GM23338 (cell line): Measurements from ENCODE around the gene ABHD3. TPM values are rescaled to one million over a fixed set of nuclear protein-coding genes. Genes with fewer than 3 reads are reported as not detected.

Experiments used
- ATAC-seq: fragments of 200-7000 bp; cut with Tn5 transposase; 3 replicates; pipeline ENCODE4 v1.9.1; 2020
- DNase-seq: peaks from one replicate; pipeline ENCODE4 v3.0.0-alpha.2; 2015; ENCODE audit warnings: low spot score
- H2AFZ ChIP-seq: fragments of 200-600 bp; sonication (generic); 2 replicates; pipeline ENCODE4 v1.8.0; 2016; ENCODE audit warnings: antibody characterized with exemption, mild to moderate bottlenecking, moderate library complexity
- H3F3A ChIP-seq: fragments of 200-600 bp; sonication (generic); replicated peaks from 2 replicates; pipeline ENCODE4 v1.8.0; 2017; ENCODE audit warnings: antibody characterized with exemption, mixed run types, low read depth
- H3K27ac ChIP-seq: fragments of 200-600 bp; sonication (generic); 2 replicates; pipeline ENCODE4 v1.6.1; 2016; ENCODE audit warnings: low read depth
- H3K27me3 ChIP-seq: fragments of 200-600 bp; sonication (generic); 2 replicates; pipeline ENCODE4 v1.8.0; 2016; ENCODE audit warnings: mild to moderate bottlenecking, mixed run types, moderate library complexity; ENCODE audit not compliant: insufficient read depth
- H3K36me3 ChIP-seq: fragments of 200-600 bp; sonication (generic); 2 replicates; pipeline ENCODE4 v1.8.0; 2016; ENCODE audit warnings: mild to moderate bottlenecking; ENCODE audit not compliant: insufficient read depth
- H3K4me1 ChIP-seq: fragments of 200-600 bp; sonication (generic); 2 replicates; pipeline ENCODE4 v1.8.0; 2016; ENCODE audit warnings: mild to moderate bottlenecking, moderate library complexity; ENCODE audit not compliant: insufficient read depth
- H3K4me2 ChIP-seq: fragments of 200-600 bp; sonication (generic); 2 replicates; pipeline ENCODE4 v1.7.1; 2017; ENCODE audit warnings: mixed run types
- H3K4me3 ChIP-seq: fragments of 200-600 bp; sonication (generic); 2 replicates; pipeline ENCODE4 v1.6.1; 2016; ENCODE audit warnings: mixed run types
- H3K79me2 ChIP-seq: fragments of 200-600 bp; sonication (generic); replicated peaks from 2 replicates; pipeline ENCODE4 v1.8.0; 2017; ENCODE audit warnings: mild to moderate bottlenecking; ENCODE audit not compliant: insufficient read depth
- H3K9me2 ChIP-seq: fragments of 200-600 bp; sonication (generic); 2 replicates; pipeline ENCODE4 v1.8.0; 2017; ENCODE audit not compliant: insufficient read depth
- H4K20me1 ChIP-seq: fragments of 200-600 bp; sonication (generic); replicated peaks from 2 replicates; pipeline ENCODE4 v1.8.0; 2017; ENCODE audit warnings: mild to moderate bottlenecking; ENCODE audit not compliant: insufficient read depth
- H3K27ac Mint-ChIP-seq: 2 replicates; pipeline ENCODE4 v1.8.0; 2020; ENCODE audit warnings: inconsistent platforms, mild to moderate bottlenecking, moderate library complexity, mixed read lengths
- H3K27me3 Mint-ChIP-seq: 3 replicates; pipeline ENCODE4 v1.8.0; 2022; ENCODE audit warnings: low read depth, mild to moderate bottlenecking, moderate library complexity, mixed read lengths, inconsistent platforms; ENCODE audit not compliant: insufficient read depth, poor library complexity
- H3K36me3 Mint-ChIP-seq: 3 replicates; pipeline ENCODE4 v1.8.0; 2021; ENCODE audit warnings: low read depth, mild to moderate bottlenecking, inconsistent platforms, moderate library complexity, mixed read lengths
- H3K4me1 Mint-ChIP-seq: 3 replicates; pipeline ENCODE4 v1.8.0; 2020; ENCODE audit warnings: mild to moderate bottlenecking, inconsistent platforms, mixed read lengths
- H3K4me3 Mint-ChIP-seq: 3 replicates; pipeline ENCODE4 v1.8.0; 2021; ENCODE audit warnings: moderate library complexity, mild to moderate bottlenecking, inconsistent platforms, mixed read lengths
- H3K9me3 Mint-ChIP-seq: 3 replicates; pipeline ENCODE4 v1.8.0; 2020; ENCODE audit warnings: moderate library complexity, mild to moderate bottlenecking, inconsistent platforms, mixed read lengths
- CREB1 ChIP-seq: fragments of 250-450 bp; sonication (Bioruptor Pico); IDR thresholded peaks from 2 replicates; pipeline ENCODE4 v1.5.0; 2020; ENCODE audit warnings: low read depth, mild to moderate bottlenecking, moderate library complexity
- JUNB ChIP-seq: IDR thresholded peaks from one replicate; pipeline ENCODE4 v1.6.1; 2016; ENCODE audit warnings: antibody characterized with exemption; ENCODE audit not compliant: unreplicated experiment
- POLR2AphosphoS5 ChIP-seq: IDR thresholded peaks from 2 replicates; pipeline ENCODE4 v1.6.1; 2016; ENCODE audit warnings: antibody characterized with exemption, low read depth
- STAT1 ChIP-seq: IDR thresholded peaks from one replicate; pipeline ENCODE4 v1.6.1; 2016; ENCODE audit warnings: antibody characterized with exemption; ENCODE audit not compliant: unreplicated experiment
- ZNF331 ChIP-seq: fragments of 250-450 bp; sonication (Bioruptor Pico); IDR thresholded peaks from 2 replicates; pipeline ENCODE4 v1.5.0; 2020; ENCODE audit warnings: low read depth, mild to moderate bottlenecking, moderate library complexity
- long read RNA-seq: library from polyadenylated mRNA; unstranded; transcript quantifications from one replicate; pipeline ENCODE4 v2.0.0, GENCODE V29; 2020; ENCODE audit not compliant: unreplicated experiment
- polyA plus RNA-seq: library from polyadenylated mRNA; unstranded; fragments of >200 nt; fragmentation: Nextera tagmentation; extraction: Ambion mirVana; gene quantifications from 2 replicates; pipeline ENCODE4 v1.2.1, GENCODE V29; 2016
- total RNA-seq: library from RNA; depleted of rRNA; stranded (reverse); fragments of >200 nt; shearing (Covaris generic); gene quantifications from 2 replicates; pipeline ENCODE4 v1.2.3, GENCODE V29; 2014; rRNA removed
- TF ChIP-seq, protein P1 (sequence below): IDR thresholded peaks from 2 replicates; pipeline ENCODE4 v1.6.1; 2016; ENCODE audit warnings: antibody characterized with exemption
- TF ChIP-seq, protein P2 (sequence below), 2 experiments: fragments of 200-600 bp in 1 of 2; sonication (generic) in 1 of 2; conservative IDR thresholded peaks; 2 replicates each; pipeline versions ENCODE4 v1.5.1 to v1.6.1; 2016 to 2017; ENCODE audit warnings: antibody characterized with exemption in 2 of 2, low read depth in 2 of 2, mild to moderate bottlenecking in 2 of 2, moderate library complexity in 1 of 2

Gene ABHD3, protein sequence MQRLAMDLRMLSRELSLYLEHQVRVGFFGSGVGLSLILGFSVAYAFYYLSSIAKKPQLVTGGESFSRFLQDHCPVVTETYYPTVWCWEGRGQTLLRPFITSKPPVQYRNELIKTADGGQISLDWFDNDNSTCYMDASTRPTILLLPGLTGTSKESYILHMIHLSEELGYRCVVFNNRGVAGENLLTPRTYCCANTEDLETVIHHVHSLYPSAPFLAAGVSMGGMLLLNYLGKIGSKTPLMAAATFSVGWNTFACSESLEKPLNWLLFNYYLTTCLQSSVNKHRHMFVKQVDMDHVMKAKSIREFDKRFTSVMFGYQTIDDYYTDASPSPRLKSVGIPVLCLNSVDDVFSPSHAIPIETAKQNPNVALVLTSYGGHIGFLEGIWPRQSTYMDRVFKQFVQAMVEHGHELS
- total RNA-seq (12.7 and 16.2 TPM in 2 replicates), polyA plus RNA-seq (18.7 and 19.9 TPM in 2 replicates)
- long read RNA-seq, transcript ABHD3-201 (9 exons, 2,064 nt): major isoform, 6 of 15 reads
- long read RNA-seq, partial matches to known transcripts: 2 of 15 reads
- long read RNA-seq, other reads (novel, unspliced or antisense): 3 of 15 reads

- TF ChIP-seq POLR2AphosphoS5: peak; percentile 83
- no peak for TF ChIP-seq STAT1
- Mint-ChIP-seq H3K27ac (peak within 1 kb of the TSS; percentile 77; the same call in 1 of the 2 replicates), H3K9me3 (peaks cover 23% of the 10 kb centered on the region), H3K4me1 (peaks cover 16% of the 10 kb centered on the region), H3K4me3 (peak within 1 kb of the TSS; percentile 88), H3K27me3 (peaks cover 17% of the 10 kb centered on the region), H3K36me3 (peaks cover 32% of the 10 kb centered on the region)
- Histone ChIP-seq H3F3A (peaks cover 6% of the 10 kb centered on the region; the same call in 1 of the 2 replicates), H4K20me1 (no peaks in the 10 kb centered on the region), H3K27ac (peak within 1 kb of the TSS; percentile 86), H3K4me3 (peak within 1 kb of the TSS; percentile 78), H3K27me3 (peaks cover 19% of the 10 kb centered on the region; the same call in 1 of the 2 replicates), H3K4me1 (peaks cover 10% of the 10 kb centered on the region), H3K4me2 (peak within 1 kb of the TSS; percentile 97), H3K36me3 (peaks cover 3% of the 10 kb centered on the region; the same call in 1 of the 2 replicates), H3K79me2 (no peaks in the 10 kb centered on the region; the same call in 1 of the 2 replicates), H3K9me2 (0 out of 2 replicates have a peak, but pooled peaks cover 4% of the 10 kb centered on the region), H2AFZ (peak within 1 kb of the TSS; percentile 98)
- DNase-seq (peak; percentile 98), ATAC-seq (peak; percentile 95)
Measured at GRCh38 chr18:21704603-21705364, at the start of gene ABHD3. TSS of gene ABHD3 (minus strand) at chr18:21704774. CDS start at chr18:21704665, 109 bp downstream.

DNA sequence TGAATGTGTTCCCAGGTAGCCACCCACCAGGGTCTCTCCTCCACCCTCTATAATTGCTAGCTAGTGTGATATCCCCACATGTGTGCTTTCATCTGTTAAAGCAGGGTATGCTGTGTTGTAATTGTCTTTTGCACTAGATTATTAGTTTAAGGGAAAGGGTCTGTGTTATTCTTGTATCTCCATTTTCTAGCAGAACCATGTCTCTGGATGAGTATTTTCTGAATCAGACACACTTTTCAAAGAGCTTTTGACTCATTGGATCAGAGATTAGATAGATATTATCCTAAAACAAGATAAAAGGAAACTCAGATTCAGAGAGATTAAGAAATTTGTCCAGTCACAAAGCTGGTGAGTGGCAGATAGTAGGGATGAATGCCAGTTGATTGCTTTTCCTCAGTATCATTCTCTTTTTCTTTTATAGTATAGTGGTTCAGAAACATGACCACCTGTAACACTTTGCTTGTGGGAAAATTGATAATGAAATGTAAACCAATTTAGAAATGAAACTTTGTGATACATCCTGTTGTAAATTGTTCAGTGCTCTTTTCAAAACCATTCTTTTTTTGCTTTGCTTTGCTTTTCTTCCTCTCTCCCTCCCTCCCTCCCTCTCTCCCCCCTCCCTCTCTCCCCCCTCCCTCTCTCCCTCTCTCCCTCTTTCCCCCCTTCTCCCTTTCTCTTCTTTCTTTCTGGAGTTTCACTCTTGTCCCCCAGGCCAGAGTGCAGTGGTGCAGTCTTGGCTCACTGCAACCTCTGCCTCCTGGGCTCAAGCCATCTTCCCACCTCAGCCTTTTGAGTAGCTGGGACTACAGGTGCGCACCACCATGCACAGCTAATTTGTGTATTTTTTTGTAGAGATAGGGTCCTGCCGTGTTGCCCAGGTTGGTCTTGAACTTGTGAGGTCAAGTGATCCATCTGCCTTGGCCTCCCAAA is 43.5 kb upstream of the ABHD3 start:
- Histone ChIP-seq H3K4me3 (no peak overlapping the region), H3K79me2 (peaks cover 98% of the 10 kb centered on the region), H3K4me1 (peaks cover 28% of the 10 kb centered on the region), H3K27ac (peak overlapping the region; percentile 12; the same call in 1 of the 2 replicates), H3K27me3 (no peaks in the 10 kb centered on the region), H3F3A (no peaks in the 10 kb centered on the region), H4K20me1 (peaks cover 54% of the 10 kb centered on the region; the same call in 1 of the 2 replicates), H2AFZ (no peak overlapping the region), H3K36me3 (no peaks in the 10 kb centered on the region), H3K9me2 (no peaks in the 10 kb centered on the region), H3K4me2 (0 out of 2 replicates have a peak overlapping the region, but pooled peaks have one; percentile 21)
- Mint-ChIP-seq H3K36me3 (no peaks in the 10 kb centered on the region; the same call in 1 of the 3 replicates), H3K4me1 (peaks cover 42% of the 10 kb centered on the region), H3K4me3 (no peak overlapping the region), H3K9me3 (no peaks in the 10 kb centered on the region), H3K27ac (peak overlapping the region; percentile 51; the same call in 1 of the 2 replicates), H3K27me3 (peaks cover 3% of the 10 kb centered on the region)
- ATAC-seq (no peak), DNase-seq (no peak)
- TF ChIP-seq JUNB (no peak), ZNF331 (CRISPR knock-in tag) (no peak), CREB1 (no peak), STAT1 (no peak)
- TF ChIP-seq, protein P1, sequence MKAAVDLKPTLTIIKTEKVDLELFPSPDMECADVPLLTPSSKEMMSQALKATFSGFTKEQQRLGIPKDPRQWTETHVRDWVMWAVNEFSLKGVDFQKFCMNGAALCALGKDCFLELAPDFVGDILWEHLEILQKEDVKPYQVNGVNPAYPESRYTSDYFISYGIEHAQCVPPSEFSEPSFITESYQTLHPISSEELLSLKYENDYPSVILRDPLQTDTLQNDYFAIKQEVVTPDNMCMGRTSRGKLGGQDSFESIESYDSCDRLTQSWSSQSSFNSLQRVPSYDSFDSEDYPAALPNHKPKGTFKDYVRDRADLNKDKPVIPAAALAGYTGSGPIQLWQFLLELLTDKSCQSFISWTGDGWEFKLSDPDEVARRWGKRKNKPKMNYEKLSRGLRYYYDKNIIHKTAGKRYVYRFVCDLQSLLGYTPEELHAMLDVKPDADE: no peak
- TF ChIP-seq, protein P2, sequence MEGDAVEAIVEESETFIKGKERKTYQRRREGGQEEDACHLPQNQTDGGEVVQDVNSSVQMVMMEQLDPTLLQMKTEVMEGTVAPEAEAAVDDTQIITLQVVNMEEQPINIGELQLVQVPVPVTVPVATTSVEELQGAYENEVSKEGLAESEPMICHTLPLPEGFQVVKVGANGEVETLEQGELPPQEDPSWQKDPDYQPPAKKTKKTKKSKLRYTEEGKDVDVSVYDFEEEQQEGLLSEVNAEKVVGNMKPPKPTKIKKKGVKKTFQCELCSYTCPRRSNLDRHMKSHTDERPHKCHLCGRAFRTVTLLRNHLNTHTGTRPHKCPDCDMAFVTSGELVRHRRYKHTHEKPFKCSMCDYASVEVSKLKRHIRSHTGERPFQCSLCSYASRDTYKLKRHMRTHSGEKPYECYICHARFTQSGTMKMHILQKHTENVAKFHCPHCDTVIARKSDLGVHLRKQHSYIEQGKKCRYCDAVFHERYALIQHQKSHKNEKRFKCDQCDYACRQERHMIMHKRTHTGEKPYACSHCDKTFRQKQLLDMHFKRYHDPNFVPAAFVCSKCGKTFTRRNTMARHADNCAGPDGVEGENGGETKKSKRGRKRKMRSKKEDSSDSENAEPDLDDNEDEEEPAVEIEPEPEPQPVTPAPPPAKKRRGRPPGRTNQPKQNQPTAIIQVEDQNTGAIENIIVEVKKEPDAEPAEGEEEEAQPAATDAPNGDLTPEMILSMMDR (conservative IDR thresholded peaks at IDR 0.05; ENCODE audit: low read depth in 2 of 2): no peak
